OCI-LY1 (cell line): ENCODE data around the gene JMJD8.

Source experiments
- EZH2 ChIP-seq: fragments of 200-600 bp; sonication (generic), shearing (Covaris generic); IDR thresholded peaks from 2 replicates; pipeline ENCODE4 v1.8.0; 2017; ENCODE audit warnings: borderline replicate concordance, mixed run types, mild to moderate bottlenecking, antibody characterized with exemption, low read length, moderate library complexity, mixed read lengths
- TF ChIP-seq, protein P1 (sequence below): fragments of 200-600 bp; sonication (generic), shearing (Covaris generic); IDR thresholded peaks from 2 replicates; pipeline ENCODE4 v1.5.1; 2017; ENCODE audit warnings: mild to moderate bottlenecking, antibody characterized with exemption, low read length, moderate library complexity, mixed read lengths

DNA sequence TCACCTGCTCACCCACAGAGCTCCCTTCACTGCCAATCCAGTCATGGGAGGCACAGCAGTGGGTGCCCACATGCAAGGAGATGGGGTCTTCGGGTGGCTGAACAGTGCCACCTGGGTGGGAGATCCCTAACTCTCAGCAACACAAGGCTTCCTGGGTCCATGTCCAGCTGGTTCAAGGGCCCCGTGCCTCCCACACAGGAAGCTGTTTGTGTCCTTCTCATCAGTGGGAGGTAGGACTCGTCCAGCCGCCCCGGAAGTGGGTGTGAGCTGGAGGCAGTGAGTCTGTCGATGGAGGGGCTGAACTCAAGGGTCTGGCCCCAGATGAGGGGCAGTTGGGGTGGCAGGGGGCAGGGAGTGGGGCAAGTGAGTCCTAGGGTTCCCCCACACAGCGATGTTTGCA lies 19.9 kb upstream of the JMJD8 start:
- TF ChIP-seq, protein P1, sequence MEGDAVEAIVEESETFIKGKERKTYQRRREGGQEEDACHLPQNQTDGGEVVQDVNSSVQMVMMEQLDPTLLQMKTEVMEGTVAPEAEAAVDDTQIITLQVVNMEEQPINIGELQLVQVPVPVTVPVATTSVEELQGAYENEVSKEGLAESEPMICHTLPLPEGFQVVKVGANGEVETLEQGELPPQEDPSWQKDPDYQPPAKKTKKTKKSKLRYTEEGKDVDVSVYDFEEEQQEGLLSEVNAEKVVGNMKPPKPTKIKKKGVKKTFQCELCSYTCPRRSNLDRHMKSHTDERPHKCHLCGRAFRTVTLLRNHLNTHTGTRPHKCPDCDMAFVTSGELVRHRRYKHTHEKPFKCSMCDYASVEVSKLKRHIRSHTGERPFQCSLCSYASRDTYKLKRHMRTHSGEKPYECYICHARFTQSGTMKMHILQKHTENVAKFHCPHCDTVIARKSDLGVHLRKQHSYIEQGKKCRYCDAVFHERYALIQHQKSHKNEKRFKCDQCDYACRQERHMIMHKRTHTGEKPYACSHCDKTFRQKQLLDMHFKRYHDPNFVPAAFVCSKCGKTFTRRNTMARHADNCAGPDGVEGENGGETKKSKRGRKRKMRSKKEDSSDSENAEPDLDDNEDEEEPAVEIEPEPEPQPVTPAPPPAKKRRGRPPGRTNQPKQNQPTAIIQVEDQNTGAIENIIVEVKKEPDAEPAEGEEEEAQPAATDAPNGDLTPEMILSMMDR, result no peak
- no peak for TF ChIP-seq EZH2
